HG02884 (cell line): ENCODE data around the gene DYSF.
"Not testable (repeated sequence)": the region's sequence is repeated elsewhere in the genome, so short reads cannot be mapped to it uniquely, and the experiment has no call there.

Experiments used
- ATAC-seq: cut with Tn5 transposase; IDR thresholded peaks from one replicate; pipeline ENCODE4 v1.9.1; 2021; ENCODE audit warnings: mild to moderate bottlenecking, moderate library complexity; ENCODE audit not compliant: unreplicated experiment

The DYSF gene

DNA sequence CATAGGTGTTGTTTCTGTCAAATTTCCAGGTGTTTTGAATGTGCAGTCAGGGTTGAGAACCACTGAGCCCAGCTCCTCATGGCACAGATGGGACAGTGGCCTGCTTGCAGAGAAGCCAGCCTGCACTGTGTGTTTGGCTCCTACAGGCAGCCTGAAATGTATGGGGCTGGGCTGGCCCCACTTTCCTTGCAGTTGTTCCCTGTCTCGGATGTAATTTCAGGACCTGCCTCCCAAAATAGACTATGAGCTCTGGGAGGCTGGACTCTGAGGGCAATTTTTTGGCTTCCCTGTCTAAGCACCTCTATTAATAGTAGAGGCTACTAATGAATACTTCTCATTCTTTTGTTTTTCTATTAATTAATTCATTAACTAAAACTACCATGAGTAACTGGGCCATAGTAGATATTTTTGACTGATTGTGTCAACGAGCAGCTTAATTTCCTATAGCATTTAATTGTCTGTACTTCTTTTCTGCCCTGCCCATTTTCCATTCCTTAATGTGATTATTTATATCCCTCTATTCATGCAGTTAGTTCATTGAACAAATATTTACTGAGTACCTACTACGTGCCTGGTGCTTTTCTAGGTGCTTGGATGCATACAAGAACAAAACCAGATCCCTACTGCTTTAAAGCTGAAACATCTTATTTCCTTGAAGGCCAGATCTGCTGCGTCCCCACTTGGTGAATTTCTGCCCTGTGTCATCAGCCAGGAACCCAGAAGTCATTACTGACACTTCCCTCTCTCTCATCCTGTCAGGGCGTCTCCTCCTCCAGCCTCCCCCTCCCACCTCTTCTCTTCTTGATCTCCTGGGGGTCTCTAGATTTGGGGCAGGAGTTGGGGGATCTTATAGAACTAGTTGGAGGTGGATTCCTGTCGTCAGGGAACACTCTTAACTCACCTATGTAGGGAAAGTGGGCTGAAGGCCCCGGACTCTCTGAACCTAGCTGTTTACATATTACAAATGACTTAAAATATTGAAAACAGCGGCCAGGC is 16.3 kb downstream of the DYSF start:
- no peak for ATAC-seq

GRCh38 chr2:71471276-71471675 is 17.9 kb downstream of the DYSF start:
- no peak for ATAC-seq

GRCh38 chr2:71472019-71472418 is 18.7 kb downstream of the DYSF start:
- no peak for ATAC-seq

DNA sequence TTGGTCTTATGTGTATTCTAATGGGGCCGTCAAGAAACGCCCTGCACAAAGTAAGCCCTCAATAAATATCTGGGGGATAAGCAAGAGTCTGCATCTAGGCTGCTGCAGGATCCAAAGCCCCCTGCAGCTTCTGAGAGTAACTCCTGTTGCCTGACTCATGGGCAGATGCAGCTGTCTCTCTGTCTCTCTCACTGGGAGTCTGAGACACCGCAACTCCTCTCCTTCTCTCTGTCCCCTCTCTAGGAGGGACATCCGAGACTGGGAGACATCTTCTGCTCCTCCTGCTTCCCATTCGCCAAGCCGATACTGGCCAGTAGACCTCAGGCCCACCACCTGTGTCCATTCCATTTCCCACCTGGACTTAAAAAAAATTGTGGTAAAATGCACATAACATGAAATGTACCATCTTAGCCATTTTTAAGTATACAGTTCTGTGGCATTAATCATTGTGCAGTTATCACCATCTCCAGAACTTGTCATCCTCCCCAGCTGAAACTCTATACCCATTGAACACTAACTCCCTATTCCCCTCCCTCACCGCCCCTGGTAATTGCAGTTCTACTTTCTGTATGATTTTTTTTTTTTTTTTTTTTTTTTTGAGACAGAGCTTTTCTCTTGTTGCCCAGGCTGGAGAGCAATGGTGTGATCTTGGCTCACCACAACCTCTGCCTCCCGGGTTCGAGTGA is 20.1 kb downstream of the DYSF start:
- no peak for ATAC-seq

GRCh38 chr2:71474116-71474743 is 20.9 kb downstream of the DYSF start:
- ATAC-seq = no peak

- ATAC-seq = no peak
Measured at GRCh38 chr2:71474744-71475397, 21.5 kb downstream of the DYSF start.

DNA sequence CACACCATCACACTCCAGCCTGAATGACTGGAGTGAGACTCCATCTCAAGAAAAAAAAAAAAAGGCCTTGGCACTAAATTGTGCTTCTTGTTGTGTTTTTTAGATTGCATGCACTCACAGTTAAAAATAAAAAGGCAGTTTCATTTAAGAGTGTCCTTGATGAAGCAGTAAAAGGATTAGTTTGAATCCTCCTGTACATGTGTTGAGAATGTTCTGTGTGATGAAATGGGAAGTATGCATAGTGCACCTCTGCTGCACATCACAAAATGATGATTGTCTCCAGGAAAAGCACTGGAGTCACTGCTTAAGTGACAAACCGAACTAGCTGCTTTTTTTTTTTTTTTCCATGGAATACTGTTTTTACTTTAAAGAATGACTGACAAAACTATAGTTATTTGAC is 23.1 kb downstream of the DYSF start:
- no peak for ATAC-seq

- ATAC-seq = no peak
Measured at GRCh38 chr2:71477231-71477691, 23.9 kb downstream of the DYSF start.

DNA sequence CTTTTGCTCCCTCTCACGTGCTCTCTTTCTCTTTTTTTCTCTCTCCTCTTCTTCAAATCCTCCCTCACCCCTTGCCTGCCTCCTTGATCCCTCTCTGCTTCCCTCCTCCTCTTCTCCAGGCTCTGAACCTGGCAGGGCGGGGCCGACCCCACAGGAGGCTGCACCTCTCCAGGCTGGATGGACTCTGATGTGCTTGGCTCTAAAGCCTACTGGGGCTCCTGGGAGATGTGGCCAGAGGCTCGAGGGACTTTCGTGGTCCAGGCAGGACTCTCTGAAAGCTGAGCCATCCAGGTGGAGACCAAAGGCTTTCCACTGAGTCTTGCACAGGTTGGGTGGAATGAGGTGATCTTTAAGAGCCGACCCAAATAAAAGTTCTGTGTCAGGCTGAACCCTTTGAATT is 25.4 kb downstream of the DYSF start:
- no peak for ATAC-seq

GRCh38 chr2:71479261-71479660 is 25.9 kb downstream of the DYSF start:
- ATAC-seq = no peak

GRCh38 chr2:71481111-71481510 is 27.8 kb downstream of the DYSF start:
- no peak for ATAC-seq

DNA sequence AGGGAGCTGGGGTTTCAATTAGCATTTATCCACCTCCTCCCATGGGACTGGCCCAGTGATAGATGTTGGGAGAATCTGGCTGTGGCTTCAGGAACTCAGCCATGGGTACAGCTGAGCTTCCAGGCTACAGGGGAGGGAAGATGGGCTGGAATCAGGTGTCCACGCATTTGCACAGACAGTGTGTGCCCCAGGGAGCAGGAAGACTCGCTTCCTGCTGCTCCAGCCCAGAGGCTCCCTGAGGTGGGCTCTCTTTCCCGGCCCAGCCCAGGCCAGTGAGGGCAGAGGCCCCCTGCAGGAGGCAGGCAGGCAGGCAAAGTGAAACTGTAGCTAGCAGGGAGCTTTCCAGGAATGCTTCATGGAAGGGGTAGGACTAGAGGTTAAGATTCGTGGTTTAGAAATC is 28.7 kb downstream of the DYSF start:
- ATAC-seq = no peak

DNA sequence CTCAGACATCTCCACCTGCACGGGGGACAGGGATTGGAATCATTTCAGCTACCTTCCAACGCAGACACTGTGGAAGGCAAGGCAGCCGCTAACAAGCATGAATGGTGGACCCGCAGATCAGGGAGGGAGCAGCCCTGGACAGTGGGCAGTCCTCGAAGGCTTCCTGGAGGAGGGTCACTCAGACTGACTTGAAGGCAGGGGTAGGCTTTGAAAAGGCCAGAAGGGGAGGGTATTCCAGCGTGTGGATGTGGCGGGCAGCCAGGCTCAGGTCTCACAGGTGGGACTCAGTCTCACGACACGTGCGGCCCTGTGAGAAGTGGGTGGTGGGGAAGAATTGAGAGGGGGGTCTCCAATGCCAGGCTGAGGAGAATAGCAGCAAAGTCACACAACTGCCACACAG is 29.9 kb downstream of the DYSF start:
- ATAC-seq = no peak

GRCh38 chr2:71484354-71484753 is 31.0 kb downstream of the DYSF start:
- ATAC-seq = no peak

GRCh38 chr2:71486881-71487640 is 33.7 kb downstream of the DYSF start:
- no peak for ATAC-seq

DNA sequence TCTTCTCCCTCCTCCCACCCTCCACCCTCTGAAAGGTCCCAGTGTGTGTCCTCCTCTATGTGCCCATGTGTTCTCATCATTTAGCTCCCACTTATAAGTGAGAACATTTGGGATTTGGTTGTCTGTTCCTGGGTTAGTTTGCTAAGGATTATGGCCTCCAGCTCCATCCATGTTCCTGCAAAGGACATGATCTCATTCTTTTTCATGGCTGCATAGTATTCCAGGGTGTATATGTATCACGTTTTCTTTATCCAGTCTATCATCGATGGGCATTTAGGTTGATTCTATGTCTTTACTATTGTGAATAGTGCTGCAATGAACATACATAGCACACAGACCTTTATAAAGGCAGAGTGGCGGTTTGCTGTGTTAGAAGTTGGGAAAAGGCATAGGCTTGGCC is 38.2 kb downstream of the DYSF start:
- not testable (repeated sequence) for ATAC-seq

DNA sequence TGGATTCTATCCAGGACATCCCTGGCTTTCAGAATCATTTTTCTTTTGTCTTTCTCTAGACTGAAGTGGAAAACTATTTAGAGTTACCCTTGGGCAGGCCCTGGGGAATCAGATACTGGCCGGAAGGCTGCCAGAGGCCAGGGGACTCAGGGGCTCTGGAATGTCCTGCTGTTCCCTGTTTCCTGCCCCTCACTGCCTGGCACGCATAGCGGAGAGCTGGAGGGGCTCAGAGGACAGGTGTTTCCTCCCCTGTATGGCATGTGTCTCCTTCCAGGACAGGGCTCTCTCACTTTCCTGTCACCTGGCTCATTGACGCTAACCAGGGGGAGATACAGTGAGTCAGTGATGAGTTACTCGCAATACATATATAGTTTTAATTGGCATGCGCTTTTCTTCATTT is 38.8 kb downstream of the DYSF start:
- no peak for ATAC-seq

- ATAC-seq = no peak
Measured at GRCh38 chr2:71494091-71494490, 40.7 kb downstream of the DYSF start.

- no peak for ATAC-seq
Measured at GRCh38 chr2:71494523-71495155, 41.3 kb downstream of the DYSF start.
